SW480 (cell line): Measurements from ENCODE around the gene LRRC28.

Experiments
- DNase-seq: peaks from one replicate; pipeline ENCODE4 v3.0.0-alpha.2; 2016; ENCODE audit warnings: low spot score

The LRRC28 gene

GRCh38 chr15:99416191-99417188 is 165.2 kb downstream of the LRRC28 start:
- no peak for DNase-seq

- DNase-seq = no peak
These were observed 169.9 kb downstream of the LRRC28 start for GRCh38 chr15:99421172-99421656.

DNA sequence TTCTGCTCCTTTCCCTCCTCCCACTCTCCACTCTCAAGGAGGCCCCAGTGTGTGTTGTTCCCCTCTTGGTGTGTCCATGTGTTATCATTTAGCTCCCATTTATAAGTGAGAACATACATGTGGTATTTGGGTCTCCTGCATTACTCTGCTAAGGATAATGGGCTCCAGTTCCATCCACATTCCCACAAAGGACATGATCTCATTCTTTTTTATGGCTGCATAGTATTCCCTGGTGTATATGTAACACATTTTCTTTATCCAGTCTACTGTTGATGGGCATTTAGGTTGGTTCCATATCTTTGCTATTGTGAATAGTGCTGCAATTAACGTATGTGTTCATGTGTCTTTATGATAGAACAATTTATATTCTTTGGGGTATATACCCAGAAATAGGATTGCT is 170.5 kb downstream of the LRRC28 start:
- DNase-seq = no peak

- DNase-seq = no peak
These were observed 172.2 kb downstream of the LRRC28 start for GRCh38 chr15:99423186-99424130.

- no peak for DNase-seq
These were observed 172.9 kb downstream of the LRRC28 start for GRCh38 chr15:99424131-99424571.

DNA sequence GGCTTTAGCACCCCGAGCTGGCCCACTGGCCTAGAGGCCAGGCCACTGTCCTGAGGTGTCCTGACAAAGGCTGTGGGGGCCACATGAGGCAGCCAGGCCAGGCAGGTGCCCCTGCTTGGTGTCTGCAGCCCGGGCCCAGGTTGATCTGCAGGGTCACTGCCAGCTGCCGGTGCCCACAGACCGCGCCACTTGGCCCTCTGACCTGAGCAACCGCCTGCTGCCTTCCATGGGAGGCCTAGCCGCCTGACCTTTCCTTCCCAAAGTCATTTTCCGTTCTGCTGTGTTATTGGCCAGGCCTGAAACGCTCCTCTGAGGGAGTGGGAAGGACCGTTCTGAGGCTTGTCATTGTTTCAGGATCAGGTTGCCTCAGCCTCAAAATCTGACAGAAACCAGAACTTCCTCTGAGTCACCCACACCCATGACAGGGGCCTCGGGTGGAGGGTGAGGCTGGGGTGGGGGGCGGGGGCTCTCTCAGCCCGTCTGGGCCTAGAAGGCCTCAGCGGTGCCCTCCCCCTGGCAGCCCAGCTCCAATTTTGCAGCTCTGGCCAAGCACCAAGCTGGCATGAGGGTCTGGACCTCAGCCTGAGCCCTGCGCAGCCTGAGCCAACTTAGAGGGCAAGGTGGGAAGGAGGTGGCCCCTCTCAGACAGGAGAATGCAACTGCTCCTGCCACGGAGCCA is 173.8 kb downstream of the LRRC28 start:
- DNase-seq = peak; percentile 77

DNA sequence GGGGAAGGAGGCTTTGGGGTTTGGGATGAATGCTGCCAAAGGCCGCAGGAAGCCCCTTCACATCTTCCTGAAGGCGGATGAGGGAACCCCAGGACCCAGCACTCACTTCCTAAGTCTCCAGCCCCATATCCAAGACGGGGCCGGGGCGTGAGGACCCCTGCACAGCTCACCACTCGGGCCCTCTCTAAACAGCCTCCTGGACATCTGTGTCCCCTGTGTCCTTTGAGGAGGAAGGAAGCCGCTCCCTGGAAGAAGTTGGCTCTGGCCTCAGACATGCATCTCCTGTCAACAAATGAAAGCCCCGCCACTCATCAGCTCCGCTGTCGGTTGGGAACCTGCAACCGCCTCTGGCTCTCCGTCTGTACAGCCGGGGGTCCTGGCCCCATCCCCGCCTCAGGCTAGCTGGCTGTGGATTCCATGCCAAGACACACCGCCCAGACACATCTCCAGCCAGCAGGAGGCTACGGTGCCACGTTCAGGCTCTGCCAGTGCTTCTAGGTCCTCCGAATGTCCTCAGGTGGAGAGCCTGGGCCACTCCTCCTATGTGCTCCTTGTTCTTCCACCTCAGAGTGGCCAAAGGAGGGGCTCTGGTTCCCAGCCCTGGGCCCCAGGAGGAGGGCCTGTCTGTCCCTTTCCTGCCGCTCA is 174.5 kb downstream of the LRRC28 start:
- DNase-seq = no peak

DNA sequence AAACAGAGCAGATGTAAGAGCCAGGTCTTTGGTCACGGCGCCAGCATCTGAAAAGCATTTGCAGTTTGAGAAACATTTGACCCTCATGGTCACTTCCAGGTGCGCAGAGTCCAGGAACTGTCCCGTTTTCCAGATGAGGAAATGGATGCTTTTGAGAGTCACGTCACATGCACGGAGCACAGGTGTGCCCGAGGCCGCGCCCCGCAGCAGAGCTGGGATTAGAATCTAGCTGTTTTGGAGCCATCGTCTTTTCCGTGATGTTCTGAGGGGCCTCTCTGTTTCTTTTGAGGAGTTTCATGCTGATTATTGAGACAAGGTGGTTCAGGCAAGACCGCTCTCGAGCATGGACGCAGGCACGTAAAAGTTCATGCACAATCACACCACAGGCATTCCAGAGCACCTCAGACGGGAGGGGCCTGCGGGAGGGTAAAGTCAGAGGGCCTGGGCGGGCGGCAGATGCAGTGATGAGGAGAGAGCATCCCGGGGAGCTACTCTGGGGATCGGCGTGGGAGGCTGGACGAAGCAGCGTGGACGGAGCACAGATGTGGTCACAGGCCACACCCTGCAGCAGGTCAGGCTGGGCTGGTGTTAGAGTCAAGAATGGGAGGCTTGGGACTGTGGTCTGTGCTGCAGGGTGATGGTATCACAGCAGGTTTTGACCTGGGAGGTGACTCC is 175.3 kb downstream of the LRRC28 start:
- DNase-seq = peak; percentile 63

DNA sequence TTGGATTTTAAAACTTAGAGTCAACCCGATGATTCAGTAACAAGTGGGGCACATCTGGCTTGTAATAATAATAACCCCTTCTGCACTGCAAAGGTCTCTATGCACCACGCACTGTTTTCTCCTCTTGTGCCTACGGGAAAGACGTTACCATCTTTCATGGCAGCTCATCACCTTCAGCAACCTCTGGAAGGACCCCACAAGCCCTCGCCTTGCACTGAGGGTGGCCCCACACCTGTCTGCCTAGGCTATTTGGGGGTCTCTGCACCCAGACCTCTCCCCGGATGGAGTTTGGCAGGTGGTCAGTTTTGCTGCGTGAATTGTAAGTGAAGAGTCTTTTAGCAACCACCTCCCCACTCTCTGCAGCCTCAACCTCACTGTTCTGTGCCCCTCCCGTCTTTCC is 175.9 kb downstream of the LRRC28 start:
- no peak for DNase-seq

- DNase-seq = no peak
These were observed 176.5 kb downstream of the LRRC28 start for GRCh38 chr15:99427668-99428361.

DNA sequence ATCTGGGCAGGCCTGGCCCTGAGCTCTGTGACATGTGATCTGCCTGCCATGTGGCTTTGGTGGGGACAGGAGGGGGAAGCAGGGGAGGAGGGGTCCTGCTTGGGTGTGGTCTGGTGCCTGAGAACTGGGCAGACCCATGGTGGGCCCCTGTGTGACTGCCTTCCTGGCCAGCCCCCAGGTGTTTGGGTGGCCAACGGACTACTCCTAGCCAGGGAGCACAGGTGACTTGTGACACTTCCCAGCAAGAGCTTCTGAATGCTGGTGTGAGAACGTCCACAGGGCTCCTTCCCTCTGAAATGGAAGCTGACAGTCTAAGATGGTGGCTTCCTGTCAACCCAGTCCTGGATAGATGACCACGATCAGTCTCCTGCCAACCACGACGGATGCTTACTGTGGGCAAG is 178.4 kb downstream of the LRRC28 start:
- no peak for DNase-seq

GRCh38 chr15:99430881-99431401 is 179.7 kb downstream of the LRRC28 start:
- DNase-seq = no peak

DNA sequence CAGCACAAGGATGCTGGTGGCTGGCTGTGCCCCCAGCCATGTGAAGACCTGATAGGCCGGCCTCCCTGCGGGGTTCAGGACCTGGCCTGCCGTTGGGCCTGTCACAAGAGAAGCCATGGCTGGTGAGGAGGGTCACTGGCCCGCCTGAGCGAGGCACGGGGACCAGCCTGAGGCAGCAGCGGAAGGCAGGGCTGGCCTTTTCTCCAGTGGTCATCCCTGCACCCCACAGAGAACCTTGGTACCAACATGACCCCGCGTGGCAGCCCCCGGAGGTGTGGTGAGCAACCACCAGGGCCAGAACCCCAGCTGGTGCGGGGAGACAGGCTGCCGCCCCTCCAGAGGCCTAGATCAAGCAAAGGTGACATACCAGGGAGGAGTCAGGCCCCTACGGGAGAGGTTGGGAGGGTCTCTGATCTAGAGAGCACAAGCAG is 180.4 kb downstream of the LRRC28 start:
- no peak for DNase-seq

GRCh38 chr15:99432271-99433025 is 181.2 kb downstream of the LRRC28 start:
- DNase-seq = no peak

DNA sequence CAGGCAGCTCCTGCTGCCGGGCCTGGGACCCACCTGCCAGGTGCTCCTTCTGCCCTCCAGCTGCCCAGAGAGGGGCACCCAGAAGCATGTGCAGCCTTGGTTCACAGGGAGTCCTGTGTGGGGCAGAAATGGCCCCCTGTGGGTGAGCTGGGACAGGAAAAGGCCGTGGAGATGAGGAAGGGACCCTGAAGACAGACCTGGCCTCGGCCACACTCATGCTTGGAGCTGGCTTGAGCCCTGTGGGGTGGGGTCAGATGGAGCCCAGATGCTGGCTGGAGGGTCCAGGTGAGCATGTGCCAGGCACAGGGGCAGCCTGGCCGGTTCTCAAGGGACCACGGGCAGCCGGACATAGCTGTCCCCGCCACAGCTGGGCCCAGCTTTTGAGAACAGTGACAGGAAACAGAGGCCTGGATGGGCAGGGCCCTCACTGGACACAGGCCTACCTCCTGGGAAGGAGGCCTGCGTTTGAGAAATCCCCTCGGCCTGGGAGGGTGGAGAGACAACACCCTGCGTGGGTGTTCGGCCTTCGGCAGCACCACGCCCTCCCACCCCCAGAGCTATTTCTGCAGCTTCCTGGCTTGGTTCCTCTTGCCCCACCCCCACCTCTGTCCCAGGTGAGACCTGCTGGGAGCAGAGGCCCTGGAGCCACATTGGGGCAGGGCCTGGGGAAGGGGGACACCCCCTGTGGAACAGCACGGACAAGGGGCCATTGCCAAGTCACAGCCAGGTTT is 181.9 kb downstream of the LRRC28 start:
- peak; percentile 57 for DNase-seq

- no peak for DNase-seq
These were observed 182.6 kb downstream of the LRRC28 start for GRCh38 chr15:99433757-99434450.

GRCh38 chr15:99434506-99435112 is 183.3 kb downstream of the LRRC28 start:
- DNase-seq = no peak
